ENCODE results near the gene JPT2. TPM values are rescaled to one million over a fixed set of nuclear protein-coding genes. Genes with fewer than 3 reads are reported as not detected.

The JPT2 gene
- total RNA-seq, 1 experiment from 2014 or later = 41.6 TPM

- DNase-seq (ENCODE audit: extremely low read depth, low read depth) = no peak
Observed at GRCh38 chr16:1749152-1750117, 71.4 kb downstream of the JPT2 start.

Small RNA genes within 50 kb of the gene (small RNA-seq; reads per million reads assigned to genes)
- 0 to 0.06 reads per million in 2 experiments for gene MIR3177

Other genes starting within 250 kb of the JPT2 start
- gene PERCC1, start 247.2 kb upstream of the JPT2 start, total RNA-seq (2014; rRNA removed; shearing (Covaris generic)) = not detected in 2 replicates
- gene CCDC154, start 233.7 kb upstream of the JPT2 start, total RNA-seq (2014; rRNA removed; shearing (Covaris generic)) = 0.42 and 0.61 TPM in 2 replicates
- 62.0 and 67.0 TPM in 2 replicates for gene CLCN7, start 203.3 kb upstream of the JPT2 start, total RNA-seq (2014; rRNA removed; shearing (Covaris generic))
- 0.15 TPM in 1 of 2 replicates, not detected in the other for gene PTX4, start 189.3 kb upstream of the JPT2 start, total RNA-seq (2014; rRNA removed; shearing (Covaris generic))
- 7.8 and 8.1 TPM in 2 replicates for gene TELO2, start 184.9 kb upstream of the JPT2 start, total RNA-seq (2014; rRNA removed; shearing (Covaris generic))
- not detected in 2 replicates for gene TMEM204, start 144.6 kb upstream of the JPT2 start, total RNA-seq (2014; rRNA removed; shearing (Covaris generic))
- gene IFT140, start 66.2 kb upstream of the JPT2 start, total RNA-seq (2014; rRNA removed; shearing (Covaris generic)) = 8.5 and 14.4 TPM in 2 replicates
- gene CRAMP1, start 65.9 kb upstream of the JPT2 start, total RNA-seq (2014; rRNA removed; shearing (Covaris generic)) = 8.3 and 9.1 TPM in 2 replicates
- gene MAPK8IP3, start 27.9 kb downstream of the JPT2 start, total RNA-seq (2014; rRNA removed; shearing (Covaris generic)) = 18.1 and 23.0 TPM in 2 replicates
- 42.0 and 53.3 TPM in 2 replicates for gene NME3, start 93.3 kb downstream of the JPT2 start, total RNA-seq (2014; rRNA removed; shearing (Covaris generic))
- 6.0 and 6.9 TPM in 2 replicates for gene EME2, start 94.5 kb downstream of the JPT2 start, total RNA-seq (2014; rRNA removed; shearing (Covaris generic))
- gene MRPS34, start 94.9 kb downstream of the JPT2 start, total RNA-seq (2014; rRNA removed; shearing (Covaris generic)) = 91.2 and 104 TPM in 2 replicates
- 19.7 and 21.0 TPM in 2 replicates for gene SPSB3, start 104.3 kb downstream of the JPT2 start, total RNA-seq (2014; rRNA removed; shearing (Covaris generic))
- 50.2 and 59.3 TPM in 2 replicates for gene NUBP2, start 104.7 kb downstream of the JPT2 start, total RNA-seq (2014; rRNA removed; shearing (Covaris generic))
- not detected in 2 replicates for gene IGFALS, start 115.4 kb downstream of the JPT2 start, total RNA-seq (2014; rRNA removed; shearing (Covaris generic))
- gene HAGH, start 148.5 kb downstream of the JPT2 start, total RNA-seq (2014; rRNA removed; shearing (Covaris generic)) = 63.2 and 73.9 TPM in 2 replicates
- 29.2 and 33.0 TPM in 2 replicates for gene FAHD1, start 148.9 kb downstream of the JPT2 start, total RNA-seq (2014; rRNA removed; shearing (Covaris generic))
- 0.97 and 2.5 TPM in 2 replicates for gene MEIOB, start 193.9 kb downstream of the JPT2 start, total RNA-seq (2014; rRNA removed; shearing (Covaris generic))
- gene HS3ST6, start 240.1 kb downstream of the JPT2 start, total RNA-seq (2014; rRNA removed; shearing (Covaris generic)) = 0.97 and 1.2 TPM in 2 replicates